OCI-LY1 (cell line): Measurements from ENCODE around the gene ZDHHC11B.
A peak's percentile ranks its signal among the peaks of the same experiment; 100 is the strongest.

Experiments
- H2AFZ ChIP-seq: fragments of 200-600 bp; sonication (generic), shearing (Covaris generic); 2 replicates; pipeline ENCODE4 v1.6.0; 2014; ENCODE audit warnings: antibody characterized with exemption, mild to moderate bottlenecking, low read length
- H3F3A ChIP-seq: fragments of 200-600 bp; sonication (generic), shearing (Covaris generic); 2 replicates; pipeline ENCODE4 v1.6.0; 2014; ENCODE audit warnings: mild to moderate bottlenecking, antibody characterized with exemption, low read length, moderate library complexity; ENCODE audit not compliant: insufficient read depth
- H3K27ac ChIP-seq: fragments of 200-600 bp; sonication (generic); 2 replicates; pipeline ENCODE4 v1.5.1; 2014; ENCODE audit warnings: low read length, mixed run types, mild to moderate bottlenecking, low read depth; ENCODE audit not compliant: poor library complexity, severe bottlenecking
- H3K27me3 ChIP-seq: fragments of 200-600 bp; sonication (generic); 2 replicates; pipeline ENCODE4 v1.6.0; 2014; ENCODE audit warnings: antibody characterized with exemption, mild to moderate bottlenecking, low read length, moderate library complexity; ENCODE audit not compliant: insufficient read depth
- H3K36me3 ChIP-seq: fragments of 200-600 bp; sonication (generic); 2 replicates; pipeline ENCODE4 v1.6.1; 2014; ENCODE audit warnings: mild to moderate bottlenecking, antibody characterized with exemption, low read length, moderate library complexity, mixed read lengths; ENCODE audit not compliant: insufficient read depth
- H3K4me1 ChIP-seq: fragments of 200-600 bp; sonication (generic); 2 replicates; pipeline ENCODE4 v1.5.1; 2014; ENCODE audit warnings: mild to moderate bottlenecking, low read length, moderate library complexity; ENCODE audit not compliant: insufficient read depth, severe bottlenecking
- H3K4me2 ChIP-seq: fragments of 200-600 bp; sonication (generic), shearing (Covaris generic); 2 replicates; pipeline ENCODE4 v1.6.1; 2014; ENCODE audit warnings: low read length
- H3K4me3 ChIP-seq: fragments of 200-600 bp; sonication (generic); 2 replicates; pipeline ENCODE4 v1.5.1; 2014; ENCODE audit warnings: low read length, low read depth, mild to moderate bottlenecking, mixed read lengths; ENCODE audit not compliant: poor library complexity, severe bottlenecking
- H3K79me2 ChIP-seq: fragments of 200-600 bp; shearing (Covaris generic); 2 replicates; pipeline ENCODE4 v1.6.1; 2016; ENCODE audit warnings: mixed run types, low read length, mixed read lengths; ENCODE audit not compliant: insufficient read depth
- H3K9ac ChIP-seq: fragments of 200-600 bp; sonication (generic), shearing (Covaris generic); 2 replicates; pipeline ENCODE4 v1.6.1; 2014; ENCODE audit warnings: mild to moderate bottlenecking, low read length, mixed read lengths
- H3K9me2 ChIP-seq: fragments of 200-600 bp; sonication (generic), shearing (Covaris generic); 2 replicates; pipeline ENCODE4 v1.6.1; 2014; ENCODE audit warnings: low read depth, mild to moderate bottlenecking, low read length, mixed read lengths
- H3K9me3 ChIP-seq: fragments of 200-600 bp; shearing (Covaris generic); 2 replicates; pipeline ENCODE4 v1.6.1; 2014; ENCODE audit warnings: low read length, mixed read lengths
- H4K20me1 ChIP-seq: fragments of 200-600 bp; sonication (generic), shearing (Covaris generic); 2 replicates; pipeline ENCODE4 v1.6.0; 2016; ENCODE audit warnings: mild to moderate bottlenecking, low read length; ENCODE audit not compliant: insufficient read depth
- EZH2 ChIP-seq: fragments of 200-600 bp; sonication (generic), shearing (Covaris generic); IDR thresholded peaks from 2 replicates; pipeline ENCODE4 v1.8.0; 2017; ENCODE audit warnings: borderline replicate concordance, mixed run types, mild to moderate bottlenecking, antibody characterized with exemption, low read length, moderate library complexity, mixed read lengths
- TF ChIP-seq, protein P1 (sequence below): fragments of 200-600 bp; sonication (generic), shearing (Covaris generic); IDR thresholded peaks from 2 replicates; pipeline ENCODE4 v1.5.1; 2017; ENCODE audit warnings: mild to moderate bottlenecking, antibody characterized with exemption, low read length, moderate library complexity, mixed read lengths

Gene ZDHHC11B

DNA sequence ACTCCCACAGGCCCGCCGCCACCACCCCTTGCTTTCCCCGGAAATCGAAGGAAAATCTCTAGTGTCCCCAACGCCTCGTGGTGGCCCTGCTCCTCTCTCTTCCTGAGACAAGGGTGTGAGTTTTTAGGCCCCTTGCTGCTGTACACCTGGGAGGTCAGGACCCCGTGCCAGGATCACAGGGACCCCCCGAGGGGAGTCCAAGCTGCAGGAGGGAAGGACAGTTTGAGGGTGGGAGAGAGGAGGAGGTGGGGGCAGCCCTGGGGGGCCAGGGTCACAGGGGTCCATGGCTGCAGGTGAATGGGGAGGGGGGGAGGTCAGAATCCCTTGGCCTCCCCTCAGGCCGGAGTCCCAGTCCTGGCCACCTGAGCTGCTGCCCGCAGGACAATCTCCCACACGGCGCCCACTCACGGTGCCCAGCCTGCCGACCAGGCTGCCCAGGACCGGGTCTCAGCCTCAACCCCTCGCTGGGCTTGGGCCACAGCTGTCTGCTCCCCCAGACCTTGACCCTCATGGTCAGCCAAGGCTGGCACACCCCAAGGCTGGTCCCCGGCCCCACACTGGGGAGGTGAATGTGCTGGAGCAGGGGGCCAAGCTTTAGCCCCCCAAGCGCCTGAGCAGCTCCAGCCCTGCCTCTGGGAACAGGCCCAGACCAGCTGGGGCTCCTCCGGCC, 111.2 kb downstream of the ZDHHC11B start:
- Histone ChIP-seq H3K27ac (no peak overlapping the region), H3K79me2 (no peaks in the 10 kb centered on the region), H3K27me3 (no peaks in the 10 kb centered on the region), H3K36me3 (no peaks in the 10 kb centered on the region), H4K20me1 (no peaks in the 10 kb centered on the region), H2AFZ (no peak overlapping the region), H3K9me2 (no peaks in the 10 kb centered on the region), H3K4me1 (no peaks in the 10 kb centered on the region), H3K4me2 (no peak overlapping the region), H3K9me3 (no peaks in the 10 kb centered on the region), H3K4me3 (no peak overlapping the region), H3F3A (no peaks in the 10 kb centered on the region), H3K9ac (no peak overlapping the region)
- TF ChIP-seq, protein P1, sequence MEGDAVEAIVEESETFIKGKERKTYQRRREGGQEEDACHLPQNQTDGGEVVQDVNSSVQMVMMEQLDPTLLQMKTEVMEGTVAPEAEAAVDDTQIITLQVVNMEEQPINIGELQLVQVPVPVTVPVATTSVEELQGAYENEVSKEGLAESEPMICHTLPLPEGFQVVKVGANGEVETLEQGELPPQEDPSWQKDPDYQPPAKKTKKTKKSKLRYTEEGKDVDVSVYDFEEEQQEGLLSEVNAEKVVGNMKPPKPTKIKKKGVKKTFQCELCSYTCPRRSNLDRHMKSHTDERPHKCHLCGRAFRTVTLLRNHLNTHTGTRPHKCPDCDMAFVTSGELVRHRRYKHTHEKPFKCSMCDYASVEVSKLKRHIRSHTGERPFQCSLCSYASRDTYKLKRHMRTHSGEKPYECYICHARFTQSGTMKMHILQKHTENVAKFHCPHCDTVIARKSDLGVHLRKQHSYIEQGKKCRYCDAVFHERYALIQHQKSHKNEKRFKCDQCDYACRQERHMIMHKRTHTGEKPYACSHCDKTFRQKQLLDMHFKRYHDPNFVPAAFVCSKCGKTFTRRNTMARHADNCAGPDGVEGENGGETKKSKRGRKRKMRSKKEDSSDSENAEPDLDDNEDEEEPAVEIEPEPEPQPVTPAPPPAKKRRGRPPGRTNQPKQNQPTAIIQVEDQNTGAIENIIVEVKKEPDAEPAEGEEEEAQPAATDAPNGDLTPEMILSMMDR = no peak
- no peak for TF ChIP-seq EZH2

DNA sequence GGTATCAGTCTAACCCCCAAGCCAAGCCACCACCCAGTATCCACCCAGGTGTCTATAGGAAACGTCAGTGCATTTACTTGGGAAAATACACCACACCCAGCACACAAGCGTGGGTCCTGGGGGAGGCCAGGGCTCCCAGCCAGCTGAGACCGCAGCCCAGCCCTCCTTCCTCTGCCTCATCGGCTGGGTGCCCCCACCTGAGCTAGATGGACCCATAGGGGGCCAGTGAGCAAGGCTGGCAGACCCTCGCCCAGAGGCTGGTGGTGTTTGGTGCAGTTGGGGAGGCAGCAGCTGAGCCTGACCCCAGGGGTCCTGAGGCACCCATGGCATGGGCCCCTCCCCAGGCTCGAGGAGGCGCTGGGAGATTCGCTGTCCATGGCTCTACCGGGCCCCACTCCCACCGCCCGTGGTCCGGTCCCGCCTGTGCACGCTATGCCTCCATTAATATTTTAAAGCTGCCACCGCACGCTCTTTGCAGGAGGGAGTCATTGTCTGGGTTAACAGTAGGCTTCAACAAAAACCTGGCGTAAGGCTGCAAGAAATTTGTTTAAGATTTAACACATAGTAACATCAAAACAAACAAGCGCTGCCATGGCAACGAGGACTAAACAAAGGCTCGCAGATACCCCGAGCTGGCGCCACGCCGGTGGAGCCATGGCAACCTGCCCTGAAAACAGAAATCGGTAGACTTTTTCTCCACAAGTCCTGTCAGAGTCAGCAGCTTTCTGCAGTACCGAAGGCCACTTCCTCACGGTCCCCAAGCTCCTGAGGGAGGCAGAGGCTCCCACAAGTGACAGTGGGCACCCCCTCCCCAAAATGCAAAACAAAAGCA, 112.0 kb downstream of the ZDHHC11B start:
- no peaks in the 10 kb centered on the region for H3K9me2 ChIP-seq
- TF ChIP-seq EZH2 = no peak
- TF ChIP-seq, protein P1 = no peak
- no peak overlapping the region for H3K9ac ChIP-seq
- no peak overlapping the region for H3K27ac ChIP-seq
- no peaks in the 10 kb centered on the region for H3K79me2 ChIP-seq
- no peaks in the 10 kb centered on the region for H3K9me3 ChIP-seq
- peaks cover 1% of the 10 kb centered on the region; the same call in 1 of the 2 replicates for H3K36me3 ChIP-seq
- no peaks in the 10 kb centered on the region for H4K20me1 ChIP-seq
- no peak overlapping the region for H3K4me2 ChIP-seq
- H3F3A ChIP-seq = no peaks in the 10 kb centered on the region
- no peak overlapping the region for H3K4me3 ChIP-seq
- H2AFZ ChIP-seq = no peak overlapping the region
- no peaks in the 10 kb centered on the region for H3K27me3 ChIP-seq
- H3K4me1 ChIP-seq = no peaks in the 10 kb centered on the region

DNA sequence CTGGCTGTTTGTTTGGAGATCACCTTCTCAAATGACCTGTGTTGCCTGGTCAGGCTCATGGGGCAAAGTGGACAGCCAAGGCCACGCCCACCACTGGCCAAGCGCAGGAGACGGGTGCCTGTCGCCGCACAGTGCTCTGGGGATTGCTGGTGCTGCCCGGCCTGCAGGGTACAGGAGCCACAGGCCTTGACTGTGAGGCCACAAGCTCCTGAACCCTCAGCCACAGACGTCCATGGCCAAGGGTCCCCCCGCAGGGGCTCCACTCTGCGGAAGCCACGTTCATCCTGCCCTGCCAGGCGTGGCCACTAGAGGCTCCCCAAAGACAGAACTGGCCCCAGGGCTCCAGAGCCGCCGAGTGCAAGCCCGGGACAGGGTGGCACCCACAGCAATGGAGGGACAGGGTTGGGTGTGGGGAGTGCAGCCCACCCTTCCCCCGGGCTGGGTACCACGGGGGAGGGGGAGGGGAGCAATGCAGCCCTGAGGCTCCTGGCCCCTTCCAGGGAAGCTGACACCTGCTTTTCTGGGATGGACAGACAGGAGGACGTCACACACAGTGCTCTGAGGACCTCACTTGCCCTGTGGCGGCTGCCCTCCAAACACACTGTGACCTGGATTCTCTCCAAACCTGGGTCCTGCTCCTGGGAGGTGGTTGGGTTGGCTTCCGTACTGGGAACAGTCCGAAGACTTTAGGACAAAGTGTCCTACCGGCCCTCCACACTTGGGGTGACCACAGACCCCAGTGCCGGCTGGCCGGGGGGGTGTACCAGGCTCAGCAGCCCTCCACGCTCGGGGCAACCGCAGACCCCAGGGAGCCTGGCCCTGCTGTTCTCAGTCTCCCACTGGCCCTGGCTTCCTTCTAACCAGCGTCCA, 112.8 kb downstream of the ZDHHC11B start:
- Histone ChIP-seq H3K27ac (no peak overlapping the region), H3K4me1 (no peaks in the 10 kb centered on the region), H3F3A (no peaks in the 10 kb centered on the region), H3K9me2 (no peaks in the 10 kb centered on the region), H3K4me2 (no peak overlapping the region), H3K79me2 (no peaks in the 10 kb centered on the region), H3K9me3 (no peaks in the 10 kb centered on the region), H3K9ac (no peak overlapping the region), H2AFZ (no peak overlapping the region), H3K4me3 (no peak overlapping the region), H3K36me3 (peaks cover 8% of the 10 kb centered on the region; the same call in 1 of the 2 replicates), H3K27me3 (no peaks in the 10 kb centered on the region), H4K20me1 (no peaks in the 10 kb centered on the region)
- TF ChIP-seq, protein P1 = peak; percentile 71
- no peak for TF ChIP-seq EZH2
